ENCODE results near the gene ADAMTS13.

The ADAMTS13 gene

DNA sequence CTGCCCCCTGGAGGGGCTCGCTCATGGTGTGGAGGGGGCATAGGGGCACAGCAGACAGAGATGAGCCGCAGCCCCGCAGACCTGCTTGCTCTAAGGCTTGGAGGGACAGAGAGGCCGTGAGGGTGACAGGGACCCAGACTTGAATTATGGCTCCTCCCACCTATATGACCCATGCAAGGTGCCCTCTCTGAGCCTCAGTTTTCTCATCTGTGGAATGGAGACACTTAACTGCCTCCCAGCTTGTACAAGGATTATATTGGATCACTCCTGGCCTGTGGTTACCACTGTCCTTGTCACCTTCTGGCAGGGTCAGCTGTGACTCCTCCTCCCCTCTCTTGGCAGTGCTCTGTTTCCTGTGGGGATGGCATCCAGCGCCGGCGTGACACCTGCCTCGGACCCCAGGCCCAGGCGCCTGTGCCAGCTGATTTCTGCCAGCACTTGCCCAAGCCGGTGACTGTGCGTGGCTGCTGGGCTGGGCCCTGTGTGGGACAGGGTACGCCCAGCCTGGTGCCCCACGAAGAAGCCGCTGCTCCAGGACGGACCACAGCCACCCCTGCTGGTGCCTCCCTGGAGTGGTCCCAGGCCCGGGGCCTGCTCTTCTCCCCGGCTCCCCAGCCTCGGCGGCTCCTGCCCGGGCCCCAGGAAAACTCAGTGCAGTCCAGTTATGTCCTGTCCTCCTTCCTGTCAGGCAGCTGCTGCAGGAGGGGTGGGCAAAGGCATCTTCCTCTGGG lies 32.9 kb downstream of the ADAMTS13 start:
- DNase-seq (ENCODE audit: low read depth): no peak

DNA sequence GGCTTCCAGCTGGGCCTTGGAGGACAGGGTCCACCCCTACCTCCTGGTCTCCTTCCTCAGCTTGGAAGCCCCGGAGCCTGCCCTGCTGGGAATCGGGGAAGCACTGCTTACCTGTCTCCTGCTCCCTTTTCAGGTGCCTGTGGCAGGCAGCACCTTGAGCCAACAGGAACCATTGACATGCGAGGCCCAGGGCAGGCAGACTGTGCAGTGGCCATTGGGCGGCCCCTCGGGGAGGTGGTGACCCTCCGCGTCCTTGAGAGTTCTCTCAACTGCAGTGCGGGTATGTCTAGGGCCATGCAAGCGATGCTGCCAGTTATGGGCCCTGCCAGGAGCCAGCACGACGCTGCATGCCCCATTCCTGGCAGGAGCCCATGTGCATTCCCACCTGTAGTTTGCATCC lies 33.8 kb downstream of the ADAMTS13 start:
- no peak for DNase-seq (ENCODE audit: low read depth)

DNA sequence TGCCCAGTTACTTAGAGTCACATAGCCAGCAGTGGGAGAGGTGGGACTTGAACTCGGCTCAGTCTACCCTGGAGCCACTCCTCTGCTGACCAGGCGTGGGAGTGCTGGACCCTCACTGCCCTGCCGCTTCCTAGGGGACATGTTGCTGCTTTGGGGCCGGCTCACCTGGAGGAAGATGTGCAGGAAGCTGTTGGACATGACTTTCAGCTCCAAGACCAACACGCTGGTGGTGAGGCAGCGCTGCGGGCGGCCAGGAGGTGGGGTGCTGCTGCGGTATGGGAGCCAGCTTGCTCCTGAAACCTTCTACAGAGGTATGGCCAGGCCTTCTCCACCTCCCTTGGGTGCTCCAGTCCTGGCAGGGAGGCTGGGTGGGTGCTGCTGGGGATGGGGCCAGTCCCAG lies 34.2 kb downstream of the ADAMTS13 start:
- no peak for DNase-seq (ENCODE audit: low read depth)

DNA sequence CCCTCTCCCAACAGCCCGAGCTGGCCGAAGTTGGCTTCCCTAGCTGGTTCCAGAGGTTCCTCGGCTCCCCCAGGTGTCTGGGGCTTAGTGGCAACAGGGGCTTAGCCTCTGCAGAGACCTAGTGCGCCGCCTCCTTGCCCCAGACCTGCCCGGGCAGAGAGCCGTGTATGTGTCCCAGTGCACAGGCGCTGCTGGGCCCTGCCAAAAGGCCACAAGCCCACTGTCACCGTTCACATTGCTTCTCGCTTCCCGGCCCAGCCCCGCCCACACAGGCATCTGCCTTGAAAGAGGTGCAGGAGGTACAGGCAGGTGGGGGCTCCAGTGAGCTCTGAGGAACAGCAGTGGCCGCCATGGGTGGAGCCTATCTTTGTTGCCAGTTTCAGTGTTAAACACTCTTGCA lies 35.1 kb downstream of the ADAMTS13 start:
- DNase-seq (ENCODE audit: low read depth): no peak

DNA sequence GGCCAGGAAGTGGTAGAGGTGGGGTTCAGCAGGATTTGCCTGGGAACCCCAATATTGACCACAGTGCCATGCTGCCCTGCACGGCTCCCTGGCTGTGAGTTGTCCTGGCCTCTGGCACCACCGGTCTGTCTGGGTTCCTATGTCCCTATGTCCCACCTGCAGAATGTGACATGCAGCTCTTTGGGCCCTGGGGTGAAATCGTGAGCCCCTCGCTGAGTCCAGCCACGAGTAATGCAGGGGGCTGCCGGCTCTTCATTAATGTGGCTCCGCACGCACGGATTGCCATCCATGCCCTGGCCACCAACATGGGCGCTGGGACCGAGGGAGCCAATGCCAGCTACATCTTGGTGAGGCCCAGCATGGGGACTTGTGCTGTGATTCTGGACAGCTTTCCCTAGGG lies 35.6 kb downstream of the ADAMTS13 start:
- DNase-seq (ENCODE audit: low read depth): no peak

DNA sequence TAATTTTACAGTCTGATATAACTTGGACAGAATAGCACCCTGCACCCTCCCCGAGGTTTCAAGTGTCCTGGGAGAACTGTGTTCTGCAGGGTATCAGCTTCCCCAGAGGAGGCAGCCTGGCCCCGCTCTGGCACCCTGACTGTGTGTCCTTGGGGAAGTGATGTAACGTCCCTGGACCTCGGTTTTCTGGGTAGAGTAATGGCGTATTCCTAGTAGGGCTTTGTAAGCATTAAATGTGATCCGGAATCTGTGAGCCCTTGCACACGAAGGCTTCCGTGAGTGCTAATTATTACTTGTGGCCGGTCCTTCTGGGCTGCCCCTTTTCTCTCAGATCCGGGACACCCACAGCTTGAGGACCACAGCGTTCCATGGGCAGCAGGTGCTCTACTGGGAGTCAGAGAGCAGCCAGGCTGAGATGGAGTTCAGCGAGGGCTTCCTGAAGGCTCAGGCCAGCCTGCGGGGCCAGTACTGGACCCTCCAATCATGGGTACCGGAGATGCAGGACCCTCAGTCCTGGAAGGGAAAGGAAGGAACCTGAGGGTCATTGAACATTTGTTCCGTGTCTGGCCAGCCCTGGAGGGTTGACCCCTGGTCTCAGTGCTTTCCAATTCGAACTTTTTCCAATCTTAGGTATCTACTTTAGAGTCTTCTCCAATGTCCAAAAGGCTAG lies 36.6 kb downstream of the ADAMTS13 start:
- no peak for DNase-seq (ENCODE audit: low read depth)

DNA sequence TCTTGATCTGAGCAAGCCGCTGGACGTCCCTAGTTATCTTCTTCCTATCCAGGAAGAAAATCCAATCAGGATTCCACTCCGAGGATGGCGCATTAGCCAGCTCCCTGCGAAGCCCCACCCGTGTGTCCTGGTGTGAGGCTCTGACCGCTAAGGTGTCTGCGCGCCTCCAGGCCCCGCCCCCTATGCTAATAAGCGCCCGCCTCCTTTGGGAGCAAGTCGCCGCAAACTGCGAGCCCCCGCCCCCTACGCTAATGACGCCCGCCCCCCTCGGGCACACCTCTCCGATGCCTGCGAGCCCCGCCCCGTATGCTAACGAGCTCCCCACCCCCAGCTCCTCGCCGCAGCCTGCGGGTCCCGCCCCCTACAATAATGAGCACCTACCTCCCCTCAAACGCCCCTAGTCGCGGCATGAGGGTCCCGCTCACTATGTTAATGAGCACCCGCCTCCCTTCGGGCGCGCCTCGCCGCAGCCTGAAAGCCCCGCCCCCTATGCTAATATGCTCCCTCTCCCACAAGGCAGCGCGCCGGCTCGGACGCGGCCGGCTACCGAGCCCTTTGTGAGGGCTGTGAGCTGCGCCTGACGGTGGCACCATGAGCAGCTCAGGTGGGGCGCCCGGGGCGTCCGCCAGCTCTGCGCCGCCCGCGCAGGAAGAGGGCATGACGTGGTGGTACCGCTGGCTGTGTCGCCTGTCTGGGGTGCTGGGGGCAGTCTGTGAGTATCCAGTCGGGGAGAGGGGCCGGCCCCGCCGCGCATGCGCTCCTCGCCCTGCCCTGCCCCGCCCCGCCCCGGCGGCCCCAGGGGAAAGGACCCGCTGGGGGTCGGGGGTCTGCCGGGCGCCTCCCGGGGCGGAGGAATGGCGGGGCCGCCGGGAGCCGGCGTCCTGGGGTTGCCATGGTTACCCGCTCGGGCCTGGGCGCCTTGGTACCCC lies 37.6 kb downstream of the ADAMTS13 start, which contains the start of gene CACFD1:
Gene CACFD1, plus strand, starts transcription at position 503 of the 929 bp plus-strand sequence. Its CDS starts 89 bp downstream, at position 592.
- DNase-seq (ENCODE audit: low read depth): peak; percentile 87

DNA sequence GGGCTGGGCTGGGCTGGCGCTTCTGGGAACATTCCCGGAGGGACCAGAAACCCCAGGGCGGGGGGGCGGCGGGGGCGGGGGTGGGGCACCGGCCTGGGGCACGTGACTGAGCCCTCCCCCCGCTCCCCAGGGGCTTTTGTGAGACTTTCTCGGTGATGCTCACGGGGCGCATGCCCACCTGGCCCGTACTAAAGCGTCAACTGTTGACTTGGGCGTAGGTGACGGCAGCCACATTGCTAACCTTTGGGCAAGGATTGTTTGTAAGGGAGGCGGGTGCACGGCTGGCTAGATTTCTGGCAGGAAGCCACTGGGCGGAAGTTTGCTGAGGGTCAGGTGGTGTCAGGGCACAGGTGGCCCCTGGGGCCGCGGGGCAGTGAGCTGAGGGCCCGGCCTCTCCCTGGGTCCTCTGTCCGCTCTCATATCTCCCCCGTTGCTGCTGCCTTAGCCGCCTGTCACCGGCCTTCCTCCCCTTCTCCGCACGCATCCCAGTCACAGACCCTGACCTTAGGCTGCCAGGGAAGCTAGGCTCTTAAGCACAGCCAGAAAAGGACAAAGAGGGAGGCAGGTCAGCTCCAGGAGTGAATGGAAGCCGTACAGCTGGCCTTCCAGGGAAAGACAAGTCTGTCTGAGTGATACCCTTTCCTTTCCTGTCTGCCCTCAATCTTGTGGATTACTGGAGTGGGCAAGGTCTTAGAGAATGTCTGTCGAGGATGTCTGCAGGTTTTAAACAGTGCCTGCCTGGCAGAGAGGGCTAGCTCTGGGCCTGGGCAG lies 38.4 kb downstream of the ADAMTS13 start:
- no peak for DNase-seq (ENCODE audit: low read depth)

DNA sequence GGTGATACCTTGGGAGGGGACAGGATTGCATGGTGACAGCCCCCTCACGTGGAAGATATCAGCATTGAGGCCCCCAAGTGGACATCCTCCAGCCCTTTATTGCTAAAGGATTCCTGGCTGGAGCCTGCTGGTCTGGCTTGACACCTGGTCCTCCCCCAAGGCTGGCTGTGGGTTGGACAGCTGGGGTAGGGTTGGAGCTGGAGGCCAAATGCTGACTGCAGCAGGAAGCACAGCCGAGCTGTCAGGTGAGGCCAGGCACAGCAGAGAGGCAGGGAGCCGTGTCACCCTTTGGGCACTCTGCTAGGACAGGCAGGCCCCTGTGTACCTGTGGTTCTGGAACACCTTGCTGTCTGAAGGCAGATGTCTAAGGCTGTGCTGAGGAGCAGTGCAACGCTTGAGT lies 39.8 kb downstream of the ADAMTS13 start:
- DNase-seq (ENCODE audit: low read depth): no peak

DNA sequence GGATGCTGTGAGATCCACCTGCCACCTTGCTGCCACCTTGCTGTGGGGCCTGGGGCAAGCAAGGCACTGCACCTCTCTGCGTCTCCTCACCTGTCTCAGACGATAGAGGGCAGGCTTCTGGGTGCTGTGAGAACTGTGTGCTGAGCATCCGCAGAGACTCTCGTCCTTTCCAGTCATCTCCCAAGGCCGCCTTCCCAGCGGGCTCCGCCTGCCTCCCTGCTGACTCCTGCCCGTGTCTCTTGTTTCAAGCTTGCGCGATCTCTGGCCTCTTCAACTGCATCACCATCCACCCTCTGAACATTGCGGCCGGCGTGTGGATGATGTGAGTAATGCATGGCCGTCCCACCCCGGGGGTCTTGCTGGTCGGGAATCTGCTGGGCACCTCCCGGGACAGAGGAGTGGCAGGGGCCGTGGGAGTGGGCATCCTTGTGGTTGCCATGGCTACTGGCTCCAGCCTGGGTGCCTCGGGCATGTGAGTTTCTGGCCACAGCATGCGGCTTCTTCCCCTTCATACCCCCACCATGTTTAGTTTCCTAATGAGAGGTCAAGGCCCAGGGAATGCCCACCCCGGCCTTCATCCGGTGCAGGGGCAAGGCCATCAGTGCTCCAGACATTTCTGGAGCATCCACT lies 41.2 kb downstream of the ADAMTS13 start:
- DNase-seq (ENCODE audit: low read depth): no peak

DNA sequence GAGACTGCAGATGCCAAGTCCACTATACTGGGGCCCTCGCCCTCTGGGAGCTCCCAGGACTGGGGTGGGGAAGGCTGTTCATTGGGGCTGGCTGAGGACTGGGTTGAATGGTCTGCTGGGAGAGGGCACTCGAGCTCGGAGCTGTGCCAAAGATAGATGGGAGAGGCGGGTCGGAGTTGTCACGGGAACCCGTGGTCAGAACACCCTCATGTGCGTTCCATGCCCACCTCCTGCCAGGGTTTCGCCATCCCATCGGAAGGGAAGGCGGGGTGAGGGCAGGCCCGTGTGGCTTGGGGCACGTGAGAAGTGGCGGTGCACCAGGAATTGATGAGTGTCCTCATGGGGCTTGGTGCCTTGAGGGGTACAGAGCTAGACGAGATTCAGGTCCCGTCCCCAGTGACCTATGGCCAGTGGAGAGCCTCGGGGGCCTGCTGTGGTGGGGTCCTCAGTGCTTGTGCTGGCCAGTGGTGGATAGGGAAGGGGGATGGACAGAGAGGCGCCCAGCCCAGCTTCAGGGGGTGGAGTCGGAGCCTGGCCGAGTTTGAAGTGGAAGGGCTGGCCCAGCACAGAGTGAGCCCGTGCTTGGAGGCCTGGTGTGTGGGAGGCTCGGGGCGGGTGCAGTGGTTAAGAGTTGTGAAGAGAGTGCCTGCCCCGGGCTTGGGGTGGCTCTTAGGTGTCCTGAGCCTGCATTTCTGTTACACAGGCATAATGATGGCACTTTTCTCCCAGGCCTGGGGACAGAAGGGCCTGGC lies 41.9 kb downstream of the ADAMTS13 start:
- DNase-seq (ENCODE audit: low read depth): no peak

DNA sequence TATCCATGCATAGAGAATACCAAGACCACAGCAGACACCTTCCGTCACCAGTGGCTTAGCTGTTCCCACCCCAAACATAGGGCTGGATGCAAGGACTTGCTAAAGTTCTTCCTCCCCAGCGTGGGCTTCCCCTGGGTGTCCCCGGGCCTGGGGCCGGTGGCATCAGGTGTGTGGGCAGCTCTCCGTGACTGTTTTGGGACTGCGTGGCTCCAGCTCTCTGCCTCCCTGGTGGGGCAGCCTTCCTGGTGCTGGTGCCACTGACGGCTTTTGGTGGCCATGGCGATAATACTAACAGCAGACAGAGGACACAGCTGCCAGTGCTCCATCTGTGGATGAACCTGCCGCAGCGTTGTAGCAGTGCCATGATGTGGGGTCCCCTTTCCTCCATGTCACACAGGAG lies 42.5 kb downstream of the ADAMTS13 start:
- DNase-seq (ENCODE audit: low read depth): no peak

DNA sequence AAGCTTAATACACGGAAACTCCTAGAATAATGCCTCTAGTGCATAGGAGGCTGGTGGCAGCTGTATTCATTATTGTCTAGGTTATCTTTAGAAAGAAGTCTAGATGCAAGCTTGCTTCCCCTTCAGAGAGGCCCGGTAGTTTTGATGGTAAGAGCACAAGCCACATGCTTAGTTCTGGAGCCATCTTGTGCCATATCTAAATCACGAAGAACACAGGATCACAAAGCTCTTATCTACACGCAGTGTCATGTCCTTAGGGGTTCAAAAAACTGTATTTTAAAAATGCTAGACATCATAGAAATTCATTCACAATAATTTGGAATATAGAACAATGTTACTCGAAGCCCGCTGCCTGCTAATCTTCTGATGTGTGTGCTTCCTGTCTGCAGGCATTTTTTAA lies 43.8 kb downstream of the ADAMTS13 start:
- no peak for DNase-seq (ENCODE audit: low read depth)

DNA sequence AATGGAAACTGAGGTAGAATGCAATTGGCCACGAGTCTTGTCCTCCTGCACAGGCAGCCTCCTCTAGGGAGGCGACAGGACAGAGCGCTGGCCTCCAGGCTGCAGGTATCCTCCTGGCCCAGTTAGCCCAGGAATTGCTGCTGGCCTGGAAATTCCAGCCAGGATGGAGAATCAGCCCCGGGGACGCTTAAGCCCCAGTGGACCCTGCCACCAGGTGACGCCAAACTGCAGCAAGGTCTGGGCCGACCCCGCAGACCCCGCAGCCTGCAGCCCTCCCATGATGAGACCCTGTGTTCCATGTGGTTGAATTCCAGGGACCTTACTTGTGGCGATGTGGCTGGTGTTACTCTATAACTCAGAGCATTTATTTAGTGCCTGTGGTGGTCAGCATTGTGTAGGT lies 44.9 kb downstream of the ADAMTS13 start:
- DNase-seq (ENCODE audit: low read depth): no peak

DNA sequence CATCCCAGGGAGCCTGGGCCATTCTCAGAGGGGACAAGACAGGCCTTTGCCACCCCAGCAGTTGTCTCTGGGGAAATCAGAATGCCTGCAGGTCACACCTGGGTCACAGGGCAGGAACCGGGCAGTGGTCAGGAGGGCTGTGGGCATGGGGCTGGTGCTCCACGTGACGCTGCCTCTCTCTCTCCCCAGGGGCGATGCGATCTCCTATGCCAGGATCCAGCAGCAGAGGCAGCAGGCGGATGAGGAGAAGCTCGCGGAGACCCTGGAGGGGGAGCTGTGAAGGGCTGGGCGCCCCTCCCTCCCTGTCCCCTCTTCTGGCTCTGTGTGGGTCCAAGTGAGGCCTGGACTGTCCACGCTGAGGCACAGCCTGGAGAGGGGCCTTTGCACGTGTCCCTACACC lies 46.2 kb downstream of the ADAMTS13 start:
- DNase-seq (ENCODE audit: low read depth): no peak

DNA sequence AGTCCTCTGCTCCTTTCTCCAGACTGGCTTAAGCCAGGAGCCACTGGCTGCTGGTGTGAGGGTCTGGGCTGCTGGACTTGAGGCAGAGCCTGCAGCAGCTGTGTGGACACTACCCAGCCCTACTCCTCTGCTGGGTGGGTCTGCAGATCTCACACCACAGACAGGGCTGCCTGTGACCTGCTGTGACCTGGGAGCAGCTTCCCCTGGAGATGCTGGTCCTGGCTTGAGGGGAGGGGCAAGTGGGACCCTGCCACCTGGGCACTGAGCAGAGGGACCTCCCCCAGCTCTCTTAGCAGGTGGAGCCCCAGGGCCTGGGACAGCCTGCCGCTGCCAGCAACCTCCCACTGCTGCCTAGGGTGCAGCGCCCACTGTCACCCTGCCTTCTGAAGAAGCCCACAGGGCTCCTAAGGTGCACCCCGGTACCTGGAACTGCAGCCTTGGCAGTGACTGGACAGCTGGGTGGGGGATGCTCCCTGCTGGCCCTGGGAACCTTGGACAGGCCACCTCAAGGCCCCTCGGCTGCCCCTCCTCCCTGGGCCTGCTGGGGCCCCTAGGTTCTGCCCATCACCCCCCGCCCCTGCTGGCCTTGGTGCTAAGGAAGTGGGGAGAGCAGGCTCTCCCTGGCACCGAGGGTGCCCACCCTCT lies 46.7 kb downstream of the ADAMTS13 start:
- DNase-seq (ENCODE audit: low read depth): no peak

DNA sequence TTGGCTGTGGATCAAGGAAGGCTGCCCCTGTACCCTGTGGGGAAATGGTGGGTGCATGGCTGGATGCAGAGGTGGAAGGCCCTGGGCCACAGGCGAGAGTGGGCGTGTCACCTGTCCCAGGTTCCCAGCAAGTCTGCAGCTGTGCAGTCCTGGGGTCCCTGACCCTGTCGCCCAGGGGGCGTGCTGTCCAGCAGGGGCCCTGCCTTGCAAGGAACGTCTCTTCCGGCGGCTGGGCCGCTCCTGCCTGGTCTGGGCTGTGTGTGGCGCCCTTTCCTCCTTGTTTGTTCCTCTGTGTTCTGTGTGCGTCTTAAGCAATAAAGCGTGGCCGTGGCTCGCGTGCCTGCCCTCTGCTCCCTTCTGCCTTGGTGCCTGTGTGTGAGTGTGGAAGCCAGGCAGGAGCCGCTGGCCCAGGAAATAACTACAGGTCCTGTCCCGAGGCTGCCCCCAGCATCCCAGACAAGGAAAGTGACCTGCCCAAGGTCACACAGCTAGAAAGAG lies 48.3 kb downstream of the ADAMTS13 start:
- no peak for DNase-seq (ENCODE audit: low read depth)

DNA sequence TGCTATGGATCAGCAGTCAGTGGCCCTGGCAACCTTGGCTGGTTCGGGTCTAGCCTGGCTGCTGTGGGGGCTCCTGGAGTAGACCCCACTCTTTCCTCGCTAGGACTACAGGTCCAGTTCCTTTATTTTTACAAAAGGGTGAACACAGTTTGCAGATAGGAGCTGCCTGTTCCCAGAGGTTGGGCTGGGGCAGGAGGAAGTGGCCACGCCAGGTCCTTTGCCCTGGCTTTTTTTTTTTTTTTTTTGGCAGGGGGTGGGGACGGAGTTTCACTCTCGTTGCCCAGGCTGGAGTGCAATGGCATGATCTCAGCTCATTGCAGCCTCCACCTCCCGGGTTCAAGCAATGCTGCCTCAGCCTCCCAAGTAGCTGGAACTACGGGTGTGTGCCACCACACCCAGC lies 48.8 kb downstream of the ADAMTS13 start:
- no peak for DNase-seq (ENCODE audit: low read depth)

DNA sequence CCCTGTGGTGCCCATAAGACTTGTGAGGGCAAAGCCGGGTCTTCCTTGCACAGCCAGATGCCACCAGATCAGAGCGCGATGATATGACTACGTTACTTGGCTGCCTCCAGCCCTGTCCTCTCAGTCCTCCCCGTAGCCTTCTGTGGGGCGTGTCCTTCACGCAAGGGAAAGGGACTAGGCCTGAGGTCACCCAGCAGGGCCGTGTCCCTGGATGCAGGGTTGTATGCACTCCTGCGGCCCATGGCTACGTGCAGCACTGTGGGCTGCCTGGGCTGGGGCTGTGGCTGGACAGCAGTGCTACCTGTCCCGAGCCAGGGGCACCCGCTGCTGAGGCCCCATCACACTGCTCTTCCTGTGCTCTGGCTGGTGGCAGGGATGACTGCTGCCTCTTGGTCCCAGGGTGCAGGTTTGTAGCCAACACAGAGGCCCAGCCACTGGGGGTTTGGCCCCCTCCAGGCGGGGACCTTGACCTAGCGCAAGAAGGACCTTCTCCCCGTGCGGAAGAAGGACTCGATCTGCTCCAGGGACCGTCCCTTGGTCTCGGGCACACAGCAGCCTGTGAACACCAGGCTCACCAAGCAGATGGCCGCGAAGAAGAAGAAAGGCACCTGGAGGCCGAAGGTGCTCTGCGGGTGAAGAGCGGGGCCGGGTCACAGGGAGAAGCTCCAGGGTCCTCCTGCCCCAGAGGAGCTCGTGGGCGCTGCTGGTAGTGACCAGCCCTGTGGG lies 49.5 kb downstream of the ADAMTS13 start:
- no peak for DNase-seq (ENCODE audit: low read depth)
